Central memory CD8-positive, alpha-beta T cell (primary cell): ENCODE measurements around the gene TMEM51.

Experiments used
- ATAC-seq: fragments of 150-1000 bp; cut with Tn5 transposase; replicated peaks from 2 replicates; pipeline ENCODE4 v1.10.0; 2022; ENCODE audit warnings: mild to moderate bottlenecking, moderate FRiP score, moderate number of reproducible peaks; ENCODE audit not compliant: poor library complexity, severe bottlenecking; ENCODE audit errors: extremely low read depth
- DNase-seq, 2 donors: peaks; one replicate each; pipeline ENCODE4 v3.0.0; 2021; ENCODE audit warnings: low spot score in 2 of 2
- H3K27ac Mint-ChIP-seq: one replicate; pipeline ENCODE4 v1.8.0; 2022; ENCODE audit warnings: low read depth, mild to moderate bottlenecking, moderate library complexity, mixed read lengths
- H3K27me3 Mint-ChIP-seq: one replicate; pipeline ENCODE4 v1.8.0; 2022; ENCODE audit warnings: mixed read lengths
- H3K36me3 Mint-ChIP-seq: one replicate; pipeline ENCODE4 v1.8.0; 2022; ENCODE audit warnings: mild to moderate bottlenecking, moderate library complexity, mixed read lengths; ENCODE audit not compliant: insufficient read depth
- H3K4me1 Mint-ChIP-seq: one replicate; pipeline ENCODE4 v1.8.0; 2022; ENCODE audit warnings: mixed read lengths
- H3K4me3 Mint-ChIP-seq: one replicate; pipeline ENCODE4 v1.8.0; 2022; ENCODE audit warnings: mild to moderate bottlenecking, moderate library complexity, mixed read lengths
- H3K9me3 Mint-ChIP-seq: one replicate; pipeline ENCODE4 v1.8.0; 2022; ENCODE audit warnings: mixed read lengths

TMEM51 gene

DNA sequence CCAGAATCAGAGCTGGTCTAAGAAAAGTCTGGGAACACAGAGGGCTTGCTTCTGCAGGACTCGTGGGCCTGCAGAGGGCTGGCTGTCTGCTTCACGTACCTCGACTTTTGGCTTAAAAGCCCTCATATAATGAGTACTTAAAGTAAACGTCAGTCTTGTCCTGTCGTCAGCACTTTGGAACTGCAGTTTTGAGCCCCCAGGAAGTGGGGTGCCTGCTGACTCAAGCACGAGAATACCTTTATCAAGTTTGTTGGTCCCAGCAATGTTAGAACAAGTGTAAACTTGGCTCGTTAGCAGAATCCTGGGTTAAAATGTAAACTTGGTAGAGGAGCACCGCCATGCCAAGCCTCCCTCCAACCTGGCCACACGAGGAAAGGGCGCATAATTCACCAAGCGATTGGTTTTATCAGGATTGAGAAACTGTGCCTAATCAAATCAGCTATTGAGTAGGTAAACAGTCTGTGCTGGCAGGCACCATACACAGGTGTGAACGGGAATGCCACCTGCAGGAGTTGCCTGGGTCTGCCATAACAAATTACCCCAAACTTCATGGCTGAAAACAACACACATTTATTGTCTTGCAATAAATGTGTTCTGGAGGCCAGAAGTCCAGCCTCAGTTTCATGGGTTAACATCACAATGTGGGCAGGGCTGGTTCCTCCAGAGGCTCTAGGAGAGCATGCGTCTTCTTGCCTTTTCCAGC, 48.5 kb downstream of the TMEM51 start:
- no peaks in the 10 kb centered on the region for H3K36me3 Mint-ChIP-seq
- no peak for DNase-seq
- no peaks in the 10 kb centered on the region for H3K9me3 Mint-ChIP-seq
- no peaks in the 10 kb centered on the region for H3K4me1 Mint-ChIP-seq
- H3K4me3 Mint-ChIP-seq, result no peak overlapping the region
- no peak for ATAC-seq
- no peak overlapping the region for H3K27ac Mint-ChIP-seq
- peaks cover 20% of the 10 kb centered on the region for H3K27me3 Mint-ChIP-seq

- ATAC-seq (no peak), DNase-seq (no peak)
- Mint-ChIP-seq H3K4me1 (no peaks in the 10 kb centered on the region), H3K4me3 (no peak overlapping the region), H3K27ac (no peak overlapping the region), H3K36me3 (no peaks in the 10 kb centered on the region), H3K27me3 (peaks cover 35% of the 10 kb centered on the region), H3K9me3 (no peaks in the 10 kb centered on the region)
Observed at GRCh38 chr1:15204931-15205330, 51.4 kb downstream of the TMEM51 start.

DNA sequence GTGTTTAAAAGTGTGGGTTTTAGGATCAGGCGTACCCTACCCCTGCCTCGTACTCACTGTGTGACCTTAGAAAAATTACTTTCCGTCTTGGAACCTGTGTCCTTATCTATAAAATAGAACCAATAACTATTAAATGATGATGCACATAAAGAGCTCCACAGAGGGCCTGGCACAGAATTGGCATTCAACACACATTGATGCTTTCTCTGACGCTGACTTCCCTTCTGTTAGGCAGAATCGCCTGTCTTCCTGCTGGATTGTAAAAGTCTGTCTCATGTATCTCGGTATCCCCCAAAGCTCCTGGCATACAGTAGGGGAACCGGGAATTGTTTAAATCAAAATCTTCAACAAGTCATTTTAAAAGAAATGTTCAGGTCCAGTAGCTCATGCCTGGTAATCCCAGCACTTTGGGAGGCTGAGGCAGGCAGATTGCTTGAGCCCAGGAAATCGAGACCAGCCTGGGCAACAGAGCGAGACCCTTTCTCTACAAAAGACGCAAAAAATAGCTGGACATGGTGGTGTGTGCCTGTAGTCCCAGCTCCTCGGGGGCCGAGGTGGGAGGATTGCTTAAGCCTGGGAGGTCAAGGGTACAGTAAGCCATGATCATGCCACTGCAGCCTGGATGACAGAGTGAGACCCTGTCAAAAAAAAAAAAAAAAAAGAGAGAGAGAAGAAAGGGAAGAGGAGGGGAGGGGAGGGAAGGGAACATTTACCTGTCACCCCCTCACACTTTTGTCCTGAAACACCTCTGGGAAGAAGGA, 52.2 kb downstream of the TMEM51 start:
- H3K4me3 Mint-ChIP-seq, result no peak overlapping the region
- H3K9me3 Mint-ChIP-seq, result no peaks in the 10 kb centered on the region
- no peaks in the 10 kb centered on the region for H3K4me1 Mint-ChIP-seq
- peaks cover 40% of the 10 kb centered on the region for H3K27me3 Mint-ChIP-seq
- ATAC-seq (no peak), DNase-seq (no peak)
- H3K27ac Mint-ChIP-seq, result no peak overlapping the region
- no peaks in the 10 kb centered on the region for H3K36me3 Mint-ChIP-seq

- Mint-ChIP-seq H3K4me3 (no peak overlapping the region), H3K27me3 (peaks cover 40% of the 10 kb centered on the region), H3K27ac (no peak overlapping the region), H3K36me3 (no peaks in the 10 kb centered on the region), H3K4me1 (no peaks in the 10 kb centered on the region), H3K9me3 (no peaks in the 10 kb centered on the region)
- DNase-seq (no peak), ATAC-seq (no peak)
Observed at GRCh38 chr1:15206418-15207030, 53.0 kb downstream of the TMEM51 start.

DNA sequence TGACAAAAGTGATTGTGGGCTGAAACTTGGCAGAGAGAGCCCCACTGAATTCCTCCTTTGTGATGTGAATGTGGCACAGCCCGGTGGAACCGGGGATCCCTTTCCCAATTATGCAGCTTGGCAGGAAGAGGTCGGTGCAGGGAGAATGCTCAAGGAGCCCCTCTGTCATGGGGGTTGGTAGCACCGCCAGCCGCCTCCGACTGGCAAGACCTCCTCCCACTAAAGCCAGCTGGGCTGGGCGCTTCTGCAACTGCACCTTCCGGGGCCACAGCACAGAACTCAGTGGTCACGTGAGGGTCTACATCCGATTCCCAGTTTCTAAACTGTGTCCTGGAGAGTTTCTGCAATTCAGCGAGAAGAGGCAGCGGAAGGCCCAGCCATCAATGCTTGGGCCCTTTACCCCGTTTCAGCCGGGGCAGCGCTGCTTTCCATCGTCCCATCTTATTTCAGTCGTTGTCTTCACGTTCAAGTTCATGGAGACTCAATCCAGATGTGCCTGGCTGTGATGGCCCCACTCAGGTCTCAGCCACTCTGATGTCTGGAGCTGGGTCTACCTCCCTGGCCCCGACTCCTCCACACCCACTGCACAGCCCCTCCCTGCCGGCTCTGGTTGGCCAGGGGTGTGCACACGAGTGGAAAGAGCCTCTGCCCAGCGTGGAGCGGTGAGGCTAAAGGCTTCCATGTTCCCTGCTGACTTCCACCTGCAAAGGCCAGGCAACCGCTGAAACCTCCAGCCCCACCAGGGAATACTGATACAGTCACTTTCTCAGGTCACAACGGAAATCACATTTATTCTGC, 53.7 kb downstream of the TMEM51 start:
- Mint-ChIP-seq H3K27ac (no peak overlapping the region), H3K9me3 (no peaks in the 10 kb centered on the region), H3K4me3 (no peak overlapping the region), H3K27me3 (peaks cover 46% of the 10 kb centered on the region), H3K36me3 (no peaks in the 10 kb centered on the region), H3K4me1 (no peaks in the 10 kb centered on the region)
- no peak for ATAC-seq
- no peak for DNase-seq

GRCh38 chr1:15207829-15208429, 54.4 kb downstream of the TMEM51 start:
- Mint-ChIP-seq H3K4me3 (no peak overlapping the region), H3K27ac (no peak overlapping the region), H3K9me3 (no peaks in the 10 kb centered on the region), H3K4me1 (no peaks in the 10 kb centered on the region), H3K36me3 (no peaks in the 10 kb centered on the region), H3K27me3 (peaks cover 53% of the 10 kb centered on the region)
- ATAC-seq (no peak), DNase-seq (no peak)

DNA sequence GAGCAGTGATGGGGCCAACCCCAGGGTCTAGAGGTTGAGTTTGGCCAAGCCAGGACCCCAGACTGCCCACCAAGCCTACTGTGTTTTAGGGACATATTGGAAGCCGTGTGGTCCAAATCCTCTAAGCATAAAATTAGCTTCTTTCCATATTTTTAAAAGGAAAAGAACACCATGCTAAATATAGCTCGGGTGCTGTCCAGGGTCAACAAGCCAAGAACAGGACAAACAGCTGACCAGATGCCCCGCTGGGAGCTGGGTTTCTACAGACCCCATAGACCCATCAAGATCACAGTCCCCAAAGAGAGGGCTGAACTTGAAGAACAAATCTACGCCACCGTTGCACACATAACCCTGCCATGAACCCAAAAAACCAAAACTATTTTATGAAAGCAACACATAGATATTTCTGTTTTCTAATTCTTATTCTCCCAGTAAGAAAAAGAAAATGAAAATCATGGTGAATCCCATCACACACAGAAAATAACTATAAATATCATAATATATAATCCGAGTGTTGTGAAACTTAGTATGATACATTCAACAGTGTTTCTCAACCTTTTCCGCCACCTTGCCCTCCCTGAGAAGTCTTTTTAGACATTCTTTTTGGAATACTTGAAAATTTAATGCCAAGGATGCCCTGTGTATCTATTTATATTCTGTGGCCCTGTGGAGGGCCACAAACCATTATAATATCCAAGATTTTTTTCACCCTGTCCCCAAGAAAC, 57.3 kb downstream of the TMEM51 start:
- Mint-ChIP-seq H3K4me3 (no peak overlapping the region), H3K27ac (no peak overlapping the region), H3K36me3 (no peaks in the 10 kb centered on the region), H3K9me3 (no peaks in the 10 kb centered on the region), H3K27me3 (peaks cover 49% of the 10 kb centered on the region), H3K4me1 (no peaks in the 10 kb centered on the region)
- no peak for ATAC-seq
- DNase-seq, result no peak

- H3K27ac Mint-ChIP-seq, result no peak overlapping the region
- H3K4me3 Mint-ChIP-seq, result no peak overlapping the region
- ATAC-seq (no peak), DNase-seq (no peak)
- no peaks in the 10 kb centered on the region for H3K36me3 Mint-ChIP-seq
- H3K9me3 Mint-ChIP-seq, result no peaks in the 10 kb centered on the region
- no peaks in the 10 kb centered on the region for H3K4me1 Mint-ChIP-seq
- H3K27me3 Mint-ChIP-seq, result peaks cover 43% of the 10 kb centered on the region
Observed at GRCh38 chr1:15211424-15211823, 57.9 kb downstream of the TMEM51 start.

- H3K4me1 Mint-ChIP-seq, result peaks cover under 1% of the 10 kb centered on the region
- H3K27ac Mint-ChIP-seq, result no peak overlapping the region
- no peaks in the 10 kb centered on the region for H3K9me3 Mint-ChIP-seq
- no peak for ATAC-seq
- no peaks in the 10 kb centered on the region for H3K36me3 Mint-ChIP-seq
- H3K4me3 Mint-ChIP-seq, result no peak overlapping the region
- peaks cover 33% of the 10 kb centered on the region for H3K27me3 Mint-ChIP-seq
- no peak for DNase-seq
Observed at GRCh38 chr1:15212216-15212953, 58.8 kb downstream of the TMEM51 start.

DNA sequence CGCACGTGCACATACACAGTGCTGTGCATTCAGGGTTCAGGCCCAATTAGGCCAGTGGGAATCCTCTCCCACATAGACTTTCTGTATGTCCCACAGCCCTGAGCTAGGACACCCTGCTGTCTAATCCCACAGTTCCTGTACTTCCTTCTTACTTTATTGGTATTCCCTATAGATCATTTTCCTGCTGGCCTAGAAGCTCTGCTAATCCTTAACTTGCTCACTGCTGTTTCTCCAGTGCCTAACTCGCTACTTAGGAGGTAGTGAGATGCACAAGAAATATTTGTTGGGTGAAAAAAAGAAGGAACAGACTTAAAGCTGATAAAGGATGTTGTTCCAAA, 59.4 kb downstream of the TMEM51 start:
- no peaks in the 10 kb centered on the region for H3K9me3 Mint-ChIP-seq
- H3K4me3 Mint-ChIP-seq, result no peak overlapping the region
- no peak for ATAC-seq
- H3K36me3 Mint-ChIP-seq, result no peaks in the 10 kb centered on the region
- peaks cover 6% of the 10 kb centered on the region for H3K4me1 Mint-ChIP-seq
- no peak for DNase-seq
- peaks cover 29% of the 10 kb centered on the region for H3K27me3 Mint-ChIP-seq
- no peak overlapping the region for H3K27ac Mint-ChIP-seq

DNA sequence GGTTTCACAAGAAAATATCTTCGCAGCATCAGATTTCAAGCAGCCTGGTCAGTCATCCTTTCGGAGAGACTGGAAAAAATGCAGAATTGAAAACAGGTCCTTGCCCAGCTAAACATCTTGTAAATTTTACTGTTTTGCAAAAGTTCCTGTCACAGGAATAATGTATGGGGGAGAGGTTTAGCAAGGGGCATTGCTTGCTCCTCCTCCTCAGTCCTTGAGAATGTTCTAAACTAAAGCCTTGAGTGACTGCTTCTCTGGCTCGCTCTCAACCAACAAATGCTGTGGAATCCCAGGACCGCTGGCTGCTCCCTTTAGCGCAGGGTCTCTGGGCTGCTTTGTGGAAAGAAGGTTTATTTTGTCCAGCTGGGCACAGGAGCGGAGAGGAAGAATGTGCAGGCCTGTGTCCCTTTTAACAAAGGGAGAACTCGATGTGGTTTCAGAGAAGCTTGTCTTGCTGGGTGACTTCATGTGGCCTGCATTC, 59.8 kb downstream of the TMEM51 start:
- H3K27ac Mint-ChIP-seq, result no peak overlapping the region
- peaks cover 29% of the 10 kb centered on the region for H3K27me3 Mint-ChIP-seq
- H3K4me3 Mint-ChIP-seq, result no peak overlapping the region
- no peak for ATAC-seq
- no peak for DNase-seq
- no peaks in the 10 kb centered on the region for H3K9me3 Mint-ChIP-seq
- H3K36me3 Mint-ChIP-seq, result no peaks in the 10 kb centered on the region
- peaks cover 7% of the 10 kb centered on the region for H3K4me1 Mint-ChIP-seq
